MM.1S (cell line): ENCODE results near the gene WDR74.

Experiments
- DNase-seq: peaks from one replicate; pipeline ENCODE4 v3.0.0-alpha.2; 2015
- H2AFZ ChIP-seq: fragments of 300-600 bp; sonication (generic); 2 replicates; pipeline ENCODE4 v1.6.0; 2016; ENCODE audit warnings: antibody characterized with exemption, low read length
- H3F3A ChIP-seq: fragments of 300-600 bp; sonication (generic); 2 replicates; pipeline ENCODE4 v1.6.1; 2016; ENCODE audit warnings: mild to moderate bottlenecking, antibody characterized with exemption, low read length, moderate library complexity, mixed read lengths; ENCODE audit not compliant: insufficient read depth
- H3K27ac ChIP-seq: fragments of 300-600 bp; sonication (generic); 2 replicates; pipeline ENCODE4 v1.5.1; 2016; ENCODE audit warnings: mild to moderate bottlenecking, low read length
- H3K27me3 ChIP-seq: fragments of 300-600 bp; sonication (generic); replicated peaks from 2 replicates; pipeline ENCODE4 v1.6.0; 2016; ENCODE audit warnings: low read length; ENCODE audit not compliant: insufficient read depth
- H3K36me3 ChIP-seq: fragments of 300-600 bp; sonication (generic); replicated peaks from 2 replicates; pipeline ENCODE4 v1.6.1; 2016; ENCODE audit warnings: mild to moderate bottlenecking, low read length, mixed read lengths; ENCODE audit not compliant: insufficient read depth
- H3K4me1 ChIP-seq: fragments of 300-600 bp; sonication (generic); 2 replicates; pipeline ENCODE4 v1.6.1; 2016; ENCODE audit warnings: low read length, mixed read lengths
- H3K4me2 ChIP-seq: fragments of 300-600 bp; sonication (generic); 2 replicates; pipeline ENCODE4 v1.6.0; 2016; ENCODE audit warnings: low read depth, low read length
- H3K4me3 ChIP-seq: fragments of 300-600 bp; sonication (generic); 2 replicates; pipeline ENCODE4 v1.5.1; 2016; ENCODE audit warnings: low read length, mixed read lengths
- H3K79me2 ChIP-seq: fragments of 300-600 bp; sonication (generic); 2 replicates; pipeline ENCODE4 v1.6.1; 2016; ENCODE audit warnings: mixed run types, low read length, mixed read lengths
- H3K9ac ChIP-seq: fragments of 300-600 bp; sonication (generic); 2 replicates; pipeline ENCODE4 v1.6.1; 2016; ENCODE audit warnings: low read length, mixed read lengths
- H3K9me2 ChIP-seq: fragments of 300-600 bp; sonication (generic); replicated peaks from 2 replicates; pipeline ENCODE4 v1.6.1; 2016; ENCODE audit warnings: mild to moderate bottlenecking, low read length, mixed read lengths; ENCODE audit not compliant: insufficient read depth
- H3K9me3 ChIP-seq: fragments of 300-600 bp; sonication (generic); replicated peaks from 2 replicates; pipeline ENCODE4 v1.6.1; 2016; ENCODE audit warnings: mild to moderate bottlenecking, low read length, mixed read lengths; ENCODE audit not compliant: insufficient read depth
- H4K20me1 ChIP-seq: fragments of 300-600 bp; sonication (generic); 2 replicates; pipeline ENCODE4 v1.6.1; 2016; ENCODE audit warnings: mild to moderate bottlenecking, low read length, moderate library complexity, mixed read lengths; ENCODE audit not compliant: insufficient read depth
- EZH2 ChIP-seq: fragments of 300-600 bp; sonication (generic); optimal IDR thresholded peaks from 2 replicates; pipeline ENCODE3; 2017; ENCODE audit warnings: low read depth, mild to moderate bottlenecking, antibody characterized with exemption, low read length, mixed read lengths
- EZH2phosphoT487 ChIP-seq: fragments of 300-600 bp; sonication (generic); IDR thresholded peaks from 2 replicates; pipeline ENCODE4 v1.6.1; 2018; ENCODE audit warnings: antibody characterized with exemption, low read length
- TF ChIP-seq, protein P1 (sequence below): fragments of 300-600 bp; sonication (generic); IDR thresholded peaks from 2 replicates; pipeline ENCODE4 v1.5.1; 2016; ENCODE audit warnings: antibody characterized with exemption, low read length, mixed read lengths

The WDR74 gene

GRCh38 chr11:62875698-62876478 is 36.5 kb upstream of the WDR74 start:
- Histone ChIP-seq H3K27ac (no peak overlapping the region), H3K4me2 (no peak overlapping the region), H3K4me3 (no peak overlapping the region), H3K9me2 (no peaks in the 10 kb centered on the region), H2AFZ (no peak overlapping the region), H3K9me3 (no peaks in the 10 kb centered on the region), H3K27me3 (no peaks in the 10 kb centered on the region), H3K36me3 (no peaks in the 10 kb centered on the region), H3F3A (peaks cover 12% of the 10 kb centered on the region), H4K20me1 (no peaks in the 10 kb centered on the region), H3K4me1 (peaks cover 5% of the 10 kb centered on the region; the same call in 1 of the 2 replicates), H3K79me2 (peaks cover 16% of the 10 kb centered on the region), H3K9ac (no peak overlapping the region)
- DNase-seq = no peak
- TF ChIP-seq EZH2 (no peak), EZH2phosphoT487 (no peak)
- TF ChIP-seq, protein P1, sequence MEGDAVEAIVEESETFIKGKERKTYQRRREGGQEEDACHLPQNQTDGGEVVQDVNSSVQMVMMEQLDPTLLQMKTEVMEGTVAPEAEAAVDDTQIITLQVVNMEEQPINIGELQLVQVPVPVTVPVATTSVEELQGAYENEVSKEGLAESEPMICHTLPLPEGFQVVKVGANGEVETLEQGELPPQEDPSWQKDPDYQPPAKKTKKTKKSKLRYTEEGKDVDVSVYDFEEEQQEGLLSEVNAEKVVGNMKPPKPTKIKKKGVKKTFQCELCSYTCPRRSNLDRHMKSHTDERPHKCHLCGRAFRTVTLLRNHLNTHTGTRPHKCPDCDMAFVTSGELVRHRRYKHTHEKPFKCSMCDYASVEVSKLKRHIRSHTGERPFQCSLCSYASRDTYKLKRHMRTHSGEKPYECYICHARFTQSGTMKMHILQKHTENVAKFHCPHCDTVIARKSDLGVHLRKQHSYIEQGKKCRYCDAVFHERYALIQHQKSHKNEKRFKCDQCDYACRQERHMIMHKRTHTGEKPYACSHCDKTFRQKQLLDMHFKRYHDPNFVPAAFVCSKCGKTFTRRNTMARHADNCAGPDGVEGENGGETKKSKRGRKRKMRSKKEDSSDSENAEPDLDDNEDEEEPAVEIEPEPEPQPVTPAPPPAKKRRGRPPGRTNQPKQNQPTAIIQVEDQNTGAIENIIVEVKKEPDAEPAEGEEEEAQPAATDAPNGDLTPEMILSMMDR = no peak

DNA sequence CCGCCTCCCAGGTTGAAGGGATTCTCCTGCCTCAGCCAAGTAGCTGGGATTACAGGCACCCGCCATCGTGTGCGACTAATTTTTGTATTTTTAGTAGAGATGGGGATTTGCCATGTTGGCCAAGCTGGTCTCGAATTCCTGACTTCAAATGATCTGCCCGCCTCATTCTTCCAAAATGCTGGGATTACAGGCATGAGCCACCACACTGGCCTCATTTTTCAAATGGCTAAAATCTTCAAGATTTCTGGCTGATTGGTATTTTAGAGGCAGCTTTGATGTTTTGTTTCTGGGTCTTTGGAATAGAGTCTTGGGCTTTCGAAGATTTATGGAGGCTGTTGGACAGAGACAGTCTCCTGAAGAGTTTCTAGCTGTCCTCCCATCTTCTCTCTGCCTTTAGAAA is 35.5 kb upstream of the WDR74 start:
- no peaks in the 10 kb centered on the region for H3K9me2 ChIP-seq
- TF ChIP-seq, protein P1 = no peak
- TF ChIP-seq EZH2phosphoT487 = no peak
- TF ChIP-seq EZH2 = no peak
- no peak for DNase-seq
- no peak overlapping the region for H3K4me3 ChIP-seq
- no peaks in the 10 kb centered on the region for H3K36me3 ChIP-seq
- no peaks in the 10 kb centered on the region for H4K20me1 ChIP-seq
- no peaks in the 10 kb centered on the region for H3K9me3 ChIP-seq
- H3K79me2 ChIP-seq = peaks cover 10% of the 10 kb centered on the region; the same call in 1 of the 2 replicates
- H3K27ac ChIP-seq = no peak overlapping the region
- no peak overlapping the region for H3K4me2 ChIP-seq
- H2AFZ ChIP-seq = no peak overlapping the region
- H3F3A ChIP-seq = 0 out of 2 replicates have a peak, but pooled peaks cover 3% of the 10 kb centered on the region
- H3K9ac ChIP-seq = no peak overlapping the region
- H3K4me1 ChIP-seq = peaks cover 2% of the 10 kb centered on the region; the same call in 1 of the 2 replicates
- H3K27me3 ChIP-seq = no peaks in the 10 kb centered on the region

DNA sequence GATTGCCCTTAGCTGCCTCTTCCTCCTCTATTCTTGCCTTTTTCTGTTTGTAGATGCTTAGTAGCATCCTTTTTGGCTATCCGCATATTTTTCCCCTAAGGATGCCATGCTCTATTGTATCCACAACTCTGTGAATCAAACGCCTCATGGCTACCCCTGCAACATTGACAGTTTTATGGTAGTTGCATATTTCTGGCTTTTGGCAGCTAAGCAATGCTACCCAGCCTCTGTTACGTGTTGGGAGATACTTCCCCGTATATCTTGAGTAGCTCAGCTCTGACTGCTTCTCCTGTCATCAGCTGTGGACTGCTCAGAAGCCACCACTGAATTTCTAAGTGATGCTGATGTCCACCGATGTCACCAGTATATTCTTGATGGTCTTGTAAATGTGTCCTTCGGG is 26.2 kb upstream of the WDR74 start:
- Histone ChIP-seq H3K27ac (no peak overlapping the region), H3K4me3 (no peak overlapping the region), H2AFZ (no peak overlapping the region), H3F3A (peaks cover 4% of the 10 kb centered on the region; the same call in 1 of the 2 replicates), H3K79me2 (peaks cover 54% of the 10 kb centered on the region), H3K9me3 (no peaks in the 10 kb centered on the region), H3K36me3 (no peaks in the 10 kb centered on the region), H3K4me1 (peaks cover 3% of the 10 kb centered on the region; the same call in 1 of the 2 replicates), H3K4me2 (no peak overlapping the region), H4K20me1 (no peaks in the 10 kb centered on the region), H3K9ac (no peak overlapping the region), H3K9me2 (no peaks in the 10 kb centered on the region), H3K27me3 (no peaks in the 10 kb centered on the region)
- TF ChIP-seq EZH2phosphoT487 = no peak
- no peak for TF ChIP-seq EZH2
- TF ChIP-seq, protein P1 = no peak
- DNase-seq = no peak
